MG63 (cell line): ENCODE measurements around the gene ADGRF3. TPM values are rescaled to one million over a fixed set of nuclear protein-coding genes. Genes with fewer than 3 reads are reported as not detected.
"Not testable (repeated sequence)": the region's sequence is repeated elsewhere in the genome, so short reads cannot be mapped to it uniquely, and the experiment has no call there.

ENCODE experiments used
- DNase-seq: peaks from one replicate; pipeline ENCODE4 v3.0.0-alpha.2; 2020
- H3K27me3 ChIP-seq: fragments of 250-450 bp; sonication (Bioruptor Pico); 2 replicates; pipeline ENCODE4 v1.5.1; 2020; ENCODE audit warnings: mild to moderate bottlenecking, moderate library complexity
- H3K36me3 ChIP-seq: fragments of 250-450 bp; sonication (Bioruptor Pico); 2 replicates; pipeline ENCODE4 v1.5.1; 2020; ENCODE audit warnings: mild to moderate bottlenecking, moderate library complexity
- H3K4me3 ChIP-seq: fragments of 250-450 bp; sonication (Bioruptor Pico); 2 replicates; pipeline ENCODE4 v1.5.1; 2020; ENCODE audit warnings: mild to moderate bottlenecking, moderate library complexity
- H3K9me3 ChIP-seq: fragments of 250-450 bp; sonication (Bioruptor Pico); 2 replicates; pipeline ENCODE4 v1.5.1; 2020; ENCODE audit warnings: mild to moderate bottlenecking, moderate library complexity
- total RNA-seq: library from RNA; depleted of rRNA; stranded (reverse); fragments of >200 nt; shearing (Covaris generic); gene quantifications from 2 replicates; pipeline ENCODE4 v1.2.3, GENCODE V29; 2014; ENCODE audit warnings: low replicate concordance; rRNA removed

Gene ADGRF3
- not detected in 2 replicates for total RNA-seq

- H3K27me3 ChIP-seq: no peaks in the 10 kb centered on the region
- peak; percentile 45 for DNase-seq
- H3K36me3 ChIP-seq: no peaks in the 10 kb centered on the region
- no peaks in the 10 kb centered on the region for H3K9me3 ChIP-seq
- peak within 1 kb of the TSS; percentile 72 for H3K4me3 ChIP-seq
These were observed at the start of gene ADGRF3 for GRCh38 chr2:26346454-26347053. Gene ADGRF3 (minus strand): TSS chr2:26346789. CDS start chr2:26346234, 555 bp downstream.

- H3K36me3 ChIP-seq: peaks cover 5% of the 10 kb centered on the region
- H3K9me3 ChIP-seq: no peaks in the 10 kb centered on the region
- H3K4me3 ChIP-seq: no peak overlapping the region
- no peak for DNase-seq
- H3K27me3 ChIP-seq: no peaks in the 10 kb centered on the region
These were observed 48.8 kb upstream of the ADGRF3 start for GRCh38 chr2:26395394-26395793.

- Histone ChIP-seq H3K9me3 (no peaks in the 10 kb centered on the region), H3K4me3 (no peak overlapping the region), H3K36me3 (peaks cover 5% of the 10 kb centered on the region), H3K27me3 (no peaks in the 10 kb centered on the region)
- DNase-seq: no peak
These were observed 48.1 kb upstream of the ADGRF3 start for GRCh38 chr2:26394694-26395093.

GRCh38 chr2:26387189-26387588, 40.6 kb upstream of the ADGRF3 start:
- DNase-seq: no peak
- Histone ChIP-seq H3K27me3 (no peaks in the 10 kb centered on the region), H3K4me3 (no peak overlapping the region), H3K9me3 (no peaks in the 10 kb centered on the region), H3K36me3 (peaks cover 9% of the 10 kb centered on the region; the same call in 1 of the 2 replicates)

GRCh38 chr2:26384597-26384996, 38.0 kb upstream of the ADGRF3 start:
- H3K27me3 ChIP-seq: no peaks in the 10 kb centered on the region
- H3K36me3 ChIP-seq: peaks cover 12% of the 10 kb centered on the region
- no peak overlapping the region for H3K4me3 ChIP-seq
- H3K9me3 ChIP-seq: no peaks in the 10 kb centered on the region
- no peak for DNase-seq

GRCh38 chr2:26384183-26384582, 37.6 kb upstream of the ADGRF3 start:
- no peaks in the 10 kb centered on the region for H3K9me3 ChIP-seq
- H3K27me3 ChIP-seq: no peaks in the 10 kb centered on the region
- no peak overlapping the region for H3K4me3 ChIP-seq
- no peak for DNase-seq
- H3K36me3 ChIP-seq: peaks cover 12% of the 10 kb centered on the region

- no peak for DNase-seq
- H3K4me3 ChIP-seq: no peak overlapping the region
- no peaks in the 10 kb centered on the region for H3K27me3 ChIP-seq
- H3K9me3 ChIP-seq: no peaks in the 10 kb centered on the region
- H3K36me3 ChIP-seq: peaks cover 6% of the 10 kb centered on the region
These were observed 36.0 kb upstream of the ADGRF3 start for GRCh38 chr2:26382564-26382963.

GRCh38 chr2:26380281-26380680, 33.7 kb upstream of the ADGRF3 start:
- Histone ChIP-seq H3K36me3 (peaks cover 13% of the 10 kb centered on the region), H3K27me3 (no peaks in the 10 kb centered on the region), H3K4me3 (no peak overlapping the region), H3K9me3 (no peaks in the 10 kb centered on the region)
- DNase-seq: no peak

- H3K36me3 ChIP-seq: peaks cover 30% of the 10 kb centered on the region
- H3K9me3 ChIP-seq: no peaks in the 10 kb centered on the region
These were observed 30.2 kb upstream of the ADGRF3 start for GRCh38 chr2:26376799-26377198.

GRCh38 chr2:26370909-26371308, 24.3 kb upstream of the ADGRF3 start:
- not testable (repeated sequence) for H3K9me3 ChIP-seq, DNase-seq, H3K4me3 ChIP-seq, H3K27me3 ChIP-seq
- peaks cover 26% of the 10 kb centered on the region for H3K36me3 ChIP-seq

More at GRCh38 chr2:26376799-26377198, 30.2 kb upstream of the ADGRF3 start:
- no peak overlapping the region for H3K4me3 ChIP-seq
- no peaks in the 10 kb centered on the region for H3K27me3 ChIP-seq
- no peak for DNase-seq

- H3K36me3 ChIP-seq: peaks cover 24% of the 10 kb centered on the region
- H3K4me3 ChIP-seq, DNase-seq, H3K27me3 ChIP-seq, H3K9me3 ChIP-seq: not testable (repeated sequence)
These were observed 23.1 kb upstream of the ADGRF3 start for GRCh38 chr2:26369664-26370063.

- DNase-seq: no peak
- Histone ChIP-seq H3K4me3 (no peak overlapping the region), H3K27me3 (no peaks in the 10 kb centered on the region), H3K9me3 (no peaks in the 10 kb centered on the region), H3K36me3 (peaks cover 18% of the 10 kb centered on the region)
These were observed 20.4 kb upstream of the ADGRF3 start for GRCh38 chr2:26366957-26367356.

GRCh38 chr2:26364669-26365068, 18.1 kb upstream of the ADGRF3 start:
- no peak for DNase-seq
- no peaks in the 10 kb centered on the region for H3K9me3 ChIP-seq
- no peaks in the 10 kb centered on the region for H3K27me3 ChIP-seq

GRCh38 chr2:26363958-26364357, 17.4 kb upstream of the ADGRF3 start:
- Histone ChIP-seq H3K4me3 (no peak overlapping the region), H3K27me3 (no peaks in the 10 kb centered on the region), H3K9me3 (no peaks in the 10 kb centered on the region), H3K36me3 (peaks cover 18% of the 10 kb centered on the region)
- DNase-seq: no peak

More at GRCh38 chr2:26364669-26365068, 18.1 kb upstream of the ADGRF3 start:
- Histone ChIP-seq H3K4me3 (no peak overlapping the region), H3K36me3 (peaks cover 18% of the 10 kb centered on the region)

- Histone ChIP-seq H3K4me3 (no peak overlapping the region), H3K27me3 (no peaks in the 10 kb centered on the region), H3K36me3 (peaks cover 18% of the 10 kb centered on the region), H3K9me3 (no peaks in the 10 kb centered on the region)
- no peak for DNase-seq
These were observed 16.7 kb upstream of the ADGRF3 start for GRCh38 chr2:26363323-26363722.

GRCh38 chr2:26359886-26360473, 13.4 kb upstream of the ADGRF3 start:
- Histone ChIP-seq H3K27me3 (no peaks in the 10 kb centered on the region), H3K4me3 (no peak overlapping the region), H3K36me3 (peaks cover 13% of the 10 kb centered on the region; the same call in 1 of the 2 replicates), H3K9me3 (no peaks in the 10 kb centered on the region)
- no peak for DNase-seq

- Histone ChIP-seq H3K36me3 (0 out of 2 replicates have a peak, but pooled peaks cover 6% of the 10 kb centered on the region), H3K4me3 (no peak overlapping the region), H3K9me3 (no peaks in the 10 kb centered on the region), H3K27me3 (no peaks in the 10 kb centered on the region)
- DNase-seq: no peak
These were observed 10.2 kb upstream of the ADGRF3 start for GRCh38 chr2:26356771-26357170.

- Histone ChIP-seq H3K4me3 (no peak overlapping the region), H3K36me3 (0 out of 2 replicates have a peak, but pooled peaks cover 6% of the 10 kb centered on the region), H3K27me3 (no peaks in the 10 kb centered on the region), H3K9me3 (no peaks in the 10 kb centered on the region)
- DNase-seq: no peak
These were observed 9.5 kb upstream of the ADGRF3 start for GRCh38 chr2:26356111-26356510.
